Aorta (tissue), 5 donors: ENCODE results near the gene WDPCP. TPM values are rescaled to one million over a fixed set of nuclear protein-coding genes. Genes with fewer than 3 reads are reported as not detected.
"Not testable (repeated sequence)": the region's sequence is repeated elsewhere in the genome, so short reads cannot be mapped to it uniquely, and the experiment has no call there.

Experiments
- ATAC-seq: fragments of 200-7000 bp; cut with Tn5 transposase; one replicate; pipeline ENCODE4 v1.9.1; 2022; ENCODE audit warnings: moderate library complexity; ENCODE audit not compliant: low FRiP score
- DNase-seq, 2 donors: peaks; one replicate each; pipeline ENCODE4 v3.0.0-alpha.2; 2020
- H3K27ac ChIP-seq, 2 donors: one replicate each; pipeline ENCODE4 v1.5.1; 2013; ENCODE audit warnings: low read length in 2 of 2, mild to moderate bottlenecking in 2 of 2, moderate library complexity in 2 of 2, control low read depth in 1 of 2, inconsistent platforms in 1 of 2, low read depth in 1 of 2
- H3K27me3 ChIP-seq, 2 donors: one replicate each; pipeline ENCODE4 v1.6.1; 2013; ENCODE audit warnings: control low read depth in 1 of 2, low read length in 1 of 2, mild to moderate bottlenecking in 1 of 2, moderate library complexity in 1 of 2; ENCODE audit not compliant: insufficient read depth in 2 of 2, control insufficient read depth in 1 of 2
- H3K36me3 ChIP-seq, 2 donors: one replicate each; pipeline ENCODE4 v1.6.1; 2013; ENCODE audit warnings: control low read depth in 1 of 2, low read length in 1 of 2, mild to moderate bottlenecking in 1 of 2; ENCODE audit not compliant: insufficient read depth in 2 of 2, control insufficient read depth in 1 of 2
- H3K4me1 ChIP-seq, 2 donors: one replicate each; pipeline ENCODE4 v1.6.1; 2013; ENCODE audit warnings: low read length in 2 of 2, control low read depth in 1 of 2, mild to moderate bottlenecking in 1 of 2, moderate library complexity in 1 of 2; ENCODE audit not compliant: insufficient read depth in 2 of 2, control insufficient read depth in 1 of 2
- H3K4me3 ChIP-seq, 2 donors: one replicate each; pipeline ENCODE4 v1.5.1; 2013; ENCODE audit warnings: low read length in 2 of 2, control low read depth in 1 of 2, mild to moderate bottlenecking in 1 of 2
- H3K9me3 ChIP-seq: one replicate; pipeline ENCODE4 v1.6.1; 2013; ENCODE audit warnings: mild to moderate bottlenecking, low read length; ENCODE audit not compliant: control insufficient read depth
- WGBS, 2 donors: extraction: QIAGEN DNeasy Blood & Tissue Kit; methylation state at CpG; one replicate each; pipeline ENCODE4 v1.1.7; 2013; 5-methylcytosine and 5-hydroxymethylcytosine counted together
- intact Hi-C, 2 donors: fragments of 100-400 bp; cut with DNase I; formaldehyde crosslinking; loops; one replicate each; pipeline versions ENCODE4 v1.14.2 to v1.15.0; 2022
- polyA plus RNA-seq, 2 donors: library from polyadenylated mRNA; stranded (reverse); fragments of 200-250 nt; gene quantifications; one replicate each; pipeline ENCODE4 v1.2.3, GENCODE V29; 2013
- total RNA-seq, 2 donors: library from RNA; stranded (reverse); fragmentation: NEBNext Ultra II Directional; extraction: Animal tissue kit (Norgen Biotek cat#: 25700); gene quantifications; one replicate each; pipeline ENCODE4 v1.2.1, GENCODE V29; 2021
- donor health status: healthy with polysubstance abuse.
- donor health status: Bipolar disorder and iron deficiency.
- donor health status: DM: no; HTN: no; CAD: no.
- donor health status: DM: no; HTN: no; CAD: no.
- donor health status: DM: yes; HTN: yes; CAD: no.

Gene WDPCP
- total and polyA plus RNA-seq, 4 donors: 2.9 to 20.8 (median 15.3) TPM

GRCh38 chr2:63617366-63617765 is 29.1 kb upstream of the WDPCP start:
- DNase-seq: no peak
- H3K4me1 ChIP-seq: peaks cover 0 to 2% of the 10 kb centered on the region in 2 donors
- H3K9me3 ChIP-seq: no peaks in the 10 kb centered on the region
- WGBS, 2 donors: 65 to 74% methylated on average over 1 of the region's 1 CpG
- no peak overlapping the region for H3K4me3 ChIP-seq
- H3K36me3 ChIP-seq: no peaks in the 10 kb centered on the region
- ATAC-seq: no peak
- H3K27ac ChIP-seq: no peak overlapping the region
- intact Hi-C loops: no loop called here
- no peaks in the 10 kb centered on the region for H3K27me3 ChIP-seq

DNA sequence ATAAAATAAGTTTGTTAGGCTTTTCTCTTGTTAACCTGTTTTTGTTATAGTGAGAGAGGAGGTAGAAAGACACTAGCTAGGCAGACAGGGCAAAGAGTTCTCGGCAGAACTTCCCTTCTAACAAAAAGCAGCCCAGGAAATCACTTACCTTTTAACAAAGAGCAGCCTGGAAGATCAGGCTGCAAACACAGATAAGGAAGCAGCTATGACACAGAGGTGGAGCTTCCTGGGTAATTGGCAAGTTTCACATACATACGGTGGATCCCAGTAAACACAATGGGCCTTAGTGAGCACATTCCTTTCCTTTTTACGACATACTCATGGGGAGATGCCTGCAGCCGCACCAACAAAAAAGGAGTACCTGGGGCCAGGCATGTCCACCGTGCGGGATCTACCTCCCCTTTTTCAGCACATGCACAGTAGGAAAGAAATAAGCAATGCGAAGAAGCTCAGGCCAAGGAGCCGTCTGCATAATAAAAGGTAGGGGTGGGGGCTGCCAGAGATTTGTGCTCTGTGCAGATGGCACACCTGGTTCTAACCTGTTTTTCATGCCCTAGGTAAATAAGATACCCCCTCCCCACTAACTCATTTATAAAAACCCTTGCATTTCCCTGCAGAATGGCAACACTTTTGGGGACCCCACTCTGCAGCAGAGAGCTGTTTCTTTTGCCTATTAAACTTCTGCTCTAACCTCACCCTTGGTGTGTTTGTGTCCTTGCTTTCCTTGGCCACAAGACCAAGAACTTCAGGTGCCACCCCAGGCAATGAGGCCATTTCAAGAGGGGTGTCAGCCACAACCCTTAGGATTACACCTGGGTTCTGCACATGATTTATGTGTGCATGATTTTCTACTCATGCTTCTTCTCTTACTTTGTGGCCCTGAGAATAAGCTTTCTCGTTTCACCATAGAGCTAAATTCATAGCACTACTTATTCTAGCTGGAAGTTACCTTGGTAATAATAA is 27.0 kb upstream of the WDPCP start:
- Histone ChIP-seq H3K9me3 (no peaks in the 10 kb centered on the region), H3K4me1 (peaks cover 0 to 2% of the 10 kb centered on the region in 2 donors), H3K36me3 (no peaks in the 10 kb centered on the region), H3K4me3 (no peak overlapping the region), H3K27me3 (no peaks in the 10 kb centered on the region), H3K27ac (no peak overlapping the region)
- 64 to 78% methylated on average over 9 of the region's 9 CpGs for WGBS, 2 donors
- intact Hi-C loops: no loop called here
- no peak for DNase-seq
- no peak for ATAC-seq

DNA sequence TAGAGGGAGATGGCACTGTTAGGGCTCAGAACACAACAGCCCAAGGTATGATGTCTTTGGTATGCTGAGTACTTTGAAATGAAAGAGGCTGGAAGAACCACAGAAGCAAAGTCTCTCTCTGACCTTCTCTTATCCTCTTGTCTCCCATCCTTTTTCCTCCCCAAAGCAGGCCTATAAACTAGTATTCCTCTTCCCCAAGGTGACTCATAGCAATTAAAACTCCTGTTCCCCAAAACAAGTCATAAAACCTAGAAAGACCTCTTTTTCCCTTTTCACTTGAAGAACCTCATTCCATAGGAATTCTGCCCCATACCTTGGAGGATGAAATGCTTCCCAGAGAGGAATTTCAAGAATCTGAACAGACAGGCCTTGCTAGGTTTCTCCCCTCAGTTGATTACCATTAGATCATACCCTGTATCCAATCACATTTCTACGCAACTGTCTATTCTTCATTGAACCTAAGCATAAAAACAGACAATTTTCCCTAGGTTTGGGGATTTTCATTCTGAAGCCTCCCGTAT is 26.2 kb upstream of the WDPCP start:
- no peak for ATAC-seq
- H3K9me3 ChIP-seq: no peaks in the 10 kb centered on the region
- H3K4me3 ChIP-seq: no peak overlapping the region
- intact Hi-C loops: no loop called here
- H3K36me3 ChIP-seq: no peaks in the 10 kb centered on the region
- H3K27ac ChIP-seq: no peak overlapping the region
- no peak for DNase-seq
- H3K27me3 ChIP-seq: no peaks in the 10 kb centered on the region
- peaks cover 0 to 2% of the 10 kb centered on the region in 2 donors for H3K4me1 ChIP-seq
- WGBS, 2 donors: 94% methylated on average over 2 of the region's 2 CpGs

- Histone ChIP-seq H3K4me1 (peaks cover 0 to 2% of the 10 kb centered on the region in 2 donors), H3K9me3 (no peaks in the 10 kb centered on the region), H3K27me3 (no peaks in the 10 kb centered on the region), H3K4me3 (no peak overlapping the region), H3K36me3 (no peaks in the 10 kb centered on the region), H3K27ac (no peak overlapping the region)
- DNase-seq: no peak
- 82% methylated on average over 2 of the region's 2 CpGs for WGBS, 2 donors
- no peak for ATAC-seq
- intact Hi-C loops: no loop called here
Measured at GRCh38 chr2:63613391-63613901, 25.2 kb upstream of the WDPCP start.

GRCh38 chr2:63610525-63610924 is 22.2 kb upstream of the WDPCP start:
- no peak overlapping the region for H3K4me3 ChIP-seq
- no peak overlapping the region for H3K27ac ChIP-seq
- intact Hi-C loops: no loop called here
- no peak for DNase-seq
- H3K4me1 ChIP-seq: no peaks in the 10 kb centered on the region
- H3K36me3 ChIP-seq: peaks cover under 1 to 3% of the 10 kb centered on the region in 2 donors
- no peaks in the 10 kb centered on the region for H3K9me3 ChIP-seq
- WGBS, 2 donors: 95 to 96% methylated on average over 4 of the region's 4 CpGs
- no peak for ATAC-seq
- no peaks in the 10 kb centered on the region for H3K27me3 ChIP-seq

GRCh38 chr2:63608865-63609264 is 20.6 kb upstream of the WDPCP start:
- H3K4me3 ChIP-seq, ATAC-seq, DNase-seq, H3K9me3 ChIP-seq, H3K27ac ChIP-seq, intact Hi-C loops, H3K4me1 ChIP-seq, H3K27me3 ChIP-seq: not testable (repeated sequence)
- peaks cover 5 to 10% of the 10 kb centered on the region in 2 donors for H3K36me3 ChIP-seq
- 76 to 77% methylated on average over 8 of the region's 8 CpGs for WGBS, 2 donors

- DNase-seq: no peak
- intact Hi-C loops: no loop called here
- no peaks in the 10 kb centered on the region for H3K27me3 ChIP-seq
- no peaks in the 10 kb centered on the region for H3K9me3 ChIP-seq
- no peaks in the 10 kb centered on the region for H3K4me1 ChIP-seq
- H3K36me3 ChIP-seq: peaks cover 5 to 14% of the 10 kb centered on the region in 2 donors
- 90 to 91% methylated on average over 4 of the region's 4 CpGs for WGBS, 2 donors
- no peak for ATAC-seq
- no peak overlapping the region for H3K27ac ChIP-seq
- H3K4me3 ChIP-seq: no peak overlapping the region
Measured at GRCh38 chr2:63604666-63605065, 16.4 kb upstream of the WDPCP start.

DNA sequence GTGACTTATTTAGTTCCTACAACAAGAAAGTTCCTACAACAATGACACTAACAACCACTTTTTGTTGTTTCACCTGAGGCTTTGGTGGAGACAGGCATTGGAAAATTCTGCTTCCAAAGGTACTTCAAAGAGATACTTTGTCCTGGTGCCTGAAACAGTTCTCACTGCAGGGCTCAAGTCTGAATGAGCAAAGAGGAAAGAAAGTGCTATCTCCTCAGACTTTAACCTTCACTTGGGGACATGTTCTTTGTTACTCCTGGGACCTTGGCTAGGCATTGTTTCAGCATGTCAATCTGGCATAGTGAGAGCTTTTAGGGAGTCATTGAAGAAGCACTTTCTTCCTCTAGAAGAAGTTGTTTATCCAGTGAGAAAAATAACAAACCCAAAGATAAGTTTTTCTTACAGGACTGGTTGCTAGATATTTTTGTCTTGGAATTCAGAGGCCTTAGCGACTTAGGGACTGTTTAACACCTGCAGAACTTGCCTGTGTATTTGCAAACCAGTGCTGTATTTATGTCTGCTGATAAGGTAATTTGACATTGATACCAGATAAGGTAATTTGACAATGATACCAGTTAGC is 12.7 kb upstream of the WDPCP start:
- H3K27me3 ChIP-seq: no peaks in the 10 kb centered on the region
- H3K27ac ChIP-seq: no peak overlapping the region
- H3K36me3 ChIP-seq: peaks cover 5 to 13% of the 10 kb centered on the region in 2 donors
- DNase-seq: no peak
- no peaks in the 10 kb centered on the region for H3K9me3 ChIP-seq
- no peaks in the 10 kb centered on the region for H3K4me1 ChIP-seq
- intact Hi-C loops: no loop called here
- no peak overlapping the region for H3K4me3 ChIP-seq
- 41 to 46% methylated on average over 1 of the region's 1 CpG for WGBS, 2 donors
- no peak for ATAC-seq
